Right lobe of liver (tissue), 4 donors: ENCODE measurements around the gene CLPTM1L.

ENCODE experiments used
- POLR2A ChIP-seq: fragments of 450-650 bp; IDR thresholded peaks from one replicate; pipeline ENCODE4 v1.6.1; 2017; ENCODE audit warnings: antibody characterized with exemption, mild to moderate bottlenecking
- TF ChIP-seq, protein P1 (sequence below), 4 donors: fragments of 200-600 bp in 3 of 4; fragments of 450-650 bp in 1 of 4; IDR thresholded peaks; one replicate each; pipeline versions ENCODE4 v1.5.1 to v1.8.0; 2016 to 2022; ENCODE audit warnings: antibody characterized with exemption in 4 of 4, mild to moderate bottlenecking in 2 of 4
- donor health status: DM: no; HTN: no; CAD: no.
- donor health status: DM: no; HTN: no; CAD: no.
- donor health status: DM: no; HTN: yes; CAD: no.

DNA sequence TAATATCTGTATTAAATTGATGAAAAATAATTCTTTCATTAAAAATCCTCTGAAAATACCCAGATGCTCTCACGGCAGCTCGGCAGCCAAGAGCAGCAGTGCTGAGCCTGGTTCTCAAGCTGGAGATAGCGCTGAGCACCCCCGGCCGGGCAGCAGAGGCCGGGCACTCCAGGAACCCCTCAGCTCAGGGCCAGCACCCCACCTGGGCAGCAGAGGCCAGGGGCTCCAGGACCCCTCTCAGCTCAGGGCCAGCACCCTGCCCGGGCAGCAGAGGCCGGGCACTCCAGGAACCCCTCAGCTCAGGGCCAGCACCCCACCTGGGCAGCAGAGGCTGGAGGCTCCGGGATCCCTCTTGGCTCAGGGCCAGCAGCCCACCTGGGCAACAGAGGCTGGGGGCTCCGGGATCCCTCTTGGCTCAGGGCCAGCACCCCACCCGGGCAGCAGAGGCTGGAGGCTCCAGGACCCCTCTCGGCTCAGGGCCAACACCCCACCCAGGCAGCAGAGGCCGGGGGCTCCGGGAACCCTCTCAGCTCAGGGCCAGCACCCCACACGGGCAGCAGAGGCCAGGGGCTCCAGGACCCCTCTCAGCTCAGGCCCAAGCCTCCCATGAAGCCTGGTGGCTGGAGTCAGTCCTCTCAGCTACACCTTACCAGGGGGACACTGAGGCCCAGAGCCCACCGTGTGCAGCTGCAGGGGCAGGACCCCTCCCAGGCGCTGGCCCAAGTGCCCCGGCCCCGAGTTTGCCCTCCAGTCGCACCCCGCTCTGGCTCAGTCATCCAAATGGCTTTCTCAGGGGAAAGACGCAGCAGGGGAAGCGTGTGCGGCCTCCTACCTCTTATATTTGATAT lies 21.7 kb downstream of the CLPTM1L start:
- TF ChIP-seq, protein P1, sequence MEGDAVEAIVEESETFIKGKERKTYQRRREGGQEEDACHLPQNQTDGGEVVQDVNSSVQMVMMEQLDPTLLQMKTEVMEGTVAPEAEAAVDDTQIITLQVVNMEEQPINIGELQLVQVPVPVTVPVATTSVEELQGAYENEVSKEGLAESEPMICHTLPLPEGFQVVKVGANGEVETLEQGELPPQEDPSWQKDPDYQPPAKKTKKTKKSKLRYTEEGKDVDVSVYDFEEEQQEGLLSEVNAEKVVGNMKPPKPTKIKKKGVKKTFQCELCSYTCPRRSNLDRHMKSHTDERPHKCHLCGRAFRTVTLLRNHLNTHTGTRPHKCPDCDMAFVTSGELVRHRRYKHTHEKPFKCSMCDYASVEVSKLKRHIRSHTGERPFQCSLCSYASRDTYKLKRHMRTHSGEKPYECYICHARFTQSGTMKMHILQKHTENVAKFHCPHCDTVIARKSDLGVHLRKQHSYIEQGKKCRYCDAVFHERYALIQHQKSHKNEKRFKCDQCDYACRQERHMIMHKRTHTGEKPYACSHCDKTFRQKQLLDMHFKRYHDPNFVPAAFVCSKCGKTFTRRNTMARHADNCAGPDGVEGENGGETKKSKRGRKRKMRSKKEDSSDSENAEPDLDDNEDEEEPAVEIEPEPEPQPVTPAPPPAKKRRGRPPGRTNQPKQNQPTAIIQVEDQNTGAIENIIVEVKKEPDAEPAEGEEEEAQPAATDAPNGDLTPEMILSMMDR (IDR thresholded peaks at IDR 0.05): no peak
- no peak for TF ChIP-seq POLR2A
